Dendritic cell treated with granulocyte-macrophage colony-stimulating factor and Interleukin-4, amounts not matched to agents 40 ng/mL and 50 ng/mL, for 4 days (primary cell): ENCODE data around the gene MPI.
"Not testable (repeated sequence)": the region's sequence is repeated elsewhere in the genome, so short reads cannot be mapped to it uniquely, and the experiment has no call there.

ENCODE experiments used
- H3K27ac Mint-ChIP-seq: one replicate; pipeline ENCODE4 v1.8.0; 2022; ENCODE audit warnings: mild to moderate bottlenecking, mixed read lengths
- H3K27me3 Mint-ChIP-seq: one replicate; pipeline ENCODE4 v1.8.0; 2022; ENCODE audit warnings: mild to moderate bottlenecking, mixed read lengths
- H3K36me3 Mint-ChIP-seq: one replicate; pipeline ENCODE4 v1.8.0; 2022; ENCODE audit warnings: low read depth, mixed read lengths
- H3K4me1 Mint-ChIP-seq: one replicate; pipeline ENCODE4 v1.8.0; 2022; ENCODE audit warnings: low read depth, mixed read lengths
- H3K4me3 Mint-ChIP-seq: one replicate; pipeline ENCODE4 v1.8.0; 2022; ENCODE audit warnings: mild to moderate bottlenecking, moderate library complexity, mixed read lengths
- H3K9me3 Mint-ChIP-seq: one replicate; pipeline ENCODE4 v1.8.0; 2022; ENCODE audit warnings: mixed read lengths
- intact Hi-C: fragments of 100-400 bp; cut with micrococcal nuclease; formaldehyde crosslinking; loops from one replicate; pipeline ENCODE4 v1.15.0; 2022

Gene MPI

DNA sequence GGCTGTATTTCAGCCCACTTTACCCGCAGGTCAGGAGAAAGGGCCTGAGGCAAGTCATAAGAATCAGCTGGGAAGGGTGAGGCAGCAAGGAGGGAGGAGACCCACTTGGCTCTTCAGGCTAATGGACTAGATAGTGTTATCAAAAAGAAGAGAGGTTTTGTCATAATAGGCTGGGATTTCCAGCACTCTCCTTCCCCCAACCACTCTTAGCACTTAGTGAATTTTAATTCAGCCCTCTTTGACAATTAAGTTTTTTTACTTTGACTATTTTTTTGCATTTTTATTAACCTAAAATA lies 771 bp downstream of the MPI start:
- Mint-ChIP-seq H3K4me3 (peak overlapping the region; percentile 83), H3K27me3 (no peaks in the 10 kb centered on the region), H3K4me1 (peaks cover 61% of the 10 kb centered on the region), H3K27ac (peak overlapping the region; percentile 78), H3K36me3 (peaks cover 44% of the 10 kb centered on the region), H3K9me3 (no peaks in the 10 kb centered on the region)
- intact Hi-C loops, result loop anchor here (2.0 kb wide), 1 partner anchor 18 kb away; the partner anchor contains the start of gene SCAMP2

DNA sequence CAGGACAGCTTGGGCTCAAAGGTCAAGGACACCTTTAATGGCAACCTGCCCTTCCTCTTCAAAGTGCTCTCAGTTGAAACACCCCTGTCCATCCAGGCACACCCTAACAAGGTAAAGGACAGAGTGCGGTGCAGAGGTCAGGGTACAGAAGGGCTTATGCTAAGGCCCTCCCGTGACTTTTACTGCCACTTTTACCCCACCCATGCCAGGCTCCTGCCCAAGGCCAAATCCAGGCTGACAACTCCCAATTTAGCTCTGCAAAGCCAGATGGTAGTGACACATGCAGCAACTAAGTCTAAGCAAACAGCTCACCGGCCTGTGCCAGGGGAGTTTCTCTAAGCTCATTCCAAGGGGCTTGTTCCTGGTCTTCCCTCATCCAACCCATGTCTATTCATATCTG lies 1.6 kb downstream of the MPI start:
- H3K27me3 Mint-ChIP-seq, result no peaks in the 10 kb centered on the region
- peaks cover 52% of the 10 kb centered on the region for H3K4me1 Mint-ChIP-seq
- H3K9me3 Mint-ChIP-seq, result no peaks in the 10 kb centered on the region
- H3K27ac Mint-ChIP-seq, result no peak overlapping the region
- no peak overlapping the region for H3K4me3 Mint-ChIP-seq
- intact Hi-C loops, result loop anchor here (2.0 kb wide), 1 partner anchor 19 kb away; the partner anchor contains the start of gene SCAMP2
- peaks cover 50% of the 10 kb centered on the region for H3K36me3 Mint-ChIP-seq

DNA sequence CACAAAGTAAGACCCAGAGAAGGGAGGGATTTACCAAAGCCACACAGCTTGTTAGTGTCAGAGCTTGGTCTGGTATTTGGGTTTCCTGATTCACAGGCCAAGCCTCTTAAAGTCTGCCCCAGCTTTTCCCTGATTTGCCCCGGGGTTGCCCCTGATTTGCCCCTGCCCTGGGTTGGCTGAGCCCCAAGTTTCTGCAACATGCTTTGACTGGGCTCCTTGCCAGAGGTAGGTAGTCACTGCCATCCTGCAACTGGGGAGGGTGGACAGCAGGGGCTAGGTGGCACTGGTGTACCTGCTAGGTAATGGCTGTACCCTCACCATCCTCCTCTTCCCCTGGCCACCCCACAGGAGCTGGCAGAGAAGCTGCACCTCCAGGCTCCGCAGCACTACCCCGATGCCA lies 2.5 kb downstream of the MPI start:
- Mint-ChIP-seq H3K27ac (no peak overlapping the region), H3K36me3 (peaks cover 58% of the 10 kb centered on the region), H3K4me1 (peaks cover 46% of the 10 kb centered on the region), H3K4me3 (no peak overlapping the region), H3K27me3 (no peaks in the 10 kb centered on the region), H3K9me3 (no peaks in the 10 kb centered on the region)
- intact Hi-C loops, result no loop called here

DNA sequence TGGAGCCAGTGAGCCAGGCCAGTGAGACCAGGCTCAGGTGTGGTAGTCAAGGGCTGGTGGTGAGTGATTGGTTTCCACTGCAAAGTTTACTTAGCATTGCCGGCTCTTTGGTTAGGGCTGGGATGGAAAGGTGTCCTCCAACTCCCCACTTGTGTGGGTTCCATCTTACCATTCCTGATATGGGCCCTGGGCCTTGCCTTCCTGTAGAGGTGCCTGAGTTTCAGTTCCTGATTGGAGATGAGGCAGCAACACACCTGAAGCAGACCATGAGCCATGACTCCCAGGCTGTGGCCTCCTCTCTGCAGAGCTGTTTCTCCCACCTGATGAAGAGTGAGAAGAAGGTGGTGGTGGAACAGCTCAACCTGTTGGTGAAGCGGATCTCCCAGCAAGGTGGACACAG lies 3.1 kb downstream of the MPI start:
- H3K9me3 Mint-ChIP-seq, result no peaks in the 10 kb centered on the region

DNA sequence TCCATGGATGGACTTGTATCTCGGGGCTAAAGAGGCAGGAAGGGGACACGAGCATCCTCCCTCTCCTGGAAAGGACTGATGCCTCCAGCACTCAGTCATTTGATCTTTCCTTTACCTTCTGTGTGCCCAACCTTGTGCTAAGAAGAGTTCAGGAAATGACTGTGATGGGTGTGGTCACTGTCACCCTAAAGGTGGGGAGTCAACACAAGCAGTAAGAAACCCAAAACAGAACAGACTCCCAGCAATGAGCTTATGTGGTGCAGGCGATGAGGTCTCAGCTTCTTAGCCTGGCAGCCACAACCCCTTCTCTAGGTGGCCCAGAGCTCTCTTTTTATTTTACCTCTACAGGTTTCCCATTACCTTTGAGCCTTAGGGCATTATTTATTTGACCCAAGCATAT lies 3.8 kb downstream of the MPI start:
- Mint-ChIP-seq H3K4me3 (no peak overlapping the region), H3K27me3 (no peaks in the 10 kb centered on the region), H3K9me3 (no peaks in the 10 kb centered on the region), H3K36me3 (peaks cover 71% of the 10 kb centered on the region), H3K27ac (peak overlapping the region; percentile 42), H3K4me1 (peaks cover 40% of the 10 kb centered on the region)
- intact Hi-C loops, result no loop called here

More for the DNA sequence above, 3.1 kb downstream of the MPI start:
- no peak overlapping the region for H3K4me3 Mint-ChIP-seq
- peaks cover 64% of the 10 kb centered on the region for H3K36me3 Mint-ChIP-seq
- no peak overlapping the region for H3K27ac Mint-ChIP-seq
- intact Hi-C loops, result no loop called here
- H3K4me1 Mint-ChIP-seq, result peaks cover 43% of the 10 kb centered on the region
- no peaks in the 10 kb centered on the region for H3K27me3 Mint-ChIP-seq

DNA sequence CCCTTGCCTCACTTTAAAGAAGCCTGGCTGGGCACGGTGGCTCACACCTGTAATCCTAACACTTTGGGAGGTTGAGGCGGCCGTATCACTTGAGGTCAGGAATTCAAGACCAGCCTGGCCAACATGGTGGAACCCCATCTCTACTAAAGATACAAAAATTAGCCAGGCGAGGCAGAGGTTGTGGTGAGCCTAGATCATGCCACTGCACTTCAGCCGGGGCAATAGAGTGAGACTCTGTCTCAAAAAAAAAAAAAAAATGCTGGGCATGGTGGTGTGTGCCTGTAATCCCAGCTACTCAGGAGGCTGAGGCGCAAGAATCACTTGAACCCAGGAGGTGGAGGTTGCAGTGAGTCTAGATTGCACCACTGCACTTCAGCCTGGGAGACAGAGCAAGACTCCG lies 4.5 kb downstream of the MPI start:
- Mint-ChIP-seq H3K4me1 (peaks cover 33% of the 10 kb centered on the region), H3K36me3 (peaks cover 79% of the 10 kb centered on the region)
- H3K9me3 Mint-ChIP-seq, H3K27ac Mint-ChIP-seq, H3K27me3 Mint-ChIP-seq, intact Hi-C loops, H3K4me3 Mint-ChIP-seq: not testable (repeated sequence)

DNA sequence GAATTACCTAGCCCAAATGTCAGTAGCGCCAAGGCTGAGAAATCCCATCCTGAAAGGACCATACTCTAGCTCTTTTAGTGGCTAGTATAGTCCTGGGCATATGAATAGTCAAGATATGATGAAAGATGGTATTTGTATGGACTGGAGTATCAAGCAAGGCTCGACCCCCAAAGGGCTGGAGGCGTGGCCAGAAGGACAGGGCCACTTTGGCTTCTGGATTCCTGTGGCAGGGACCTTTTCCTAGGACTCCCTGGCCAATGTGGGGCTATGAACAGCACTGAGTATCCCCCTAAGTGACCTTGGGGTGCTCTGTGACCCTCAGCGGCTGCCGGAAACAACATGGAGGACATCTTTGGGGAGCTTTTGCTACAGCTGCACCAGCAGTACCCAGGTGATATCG lies 6.0 kb downstream of the MPI start:
- Mint-ChIP-seq H3K4me3 (no peak overlapping the region), H3K27me3 (no peaks in the 10 kb centered on the region), H3K27ac (no peak overlapping the region), H3K4me1 (peaks cover 24% of the 10 kb centered on the region), H3K9me3 (no peaks in the 10 kb centered on the region), H3K36me3 (peaks cover 86% of the 10 kb centered on the region)
- intact Hi-C loops, result no loop called here

DNA sequence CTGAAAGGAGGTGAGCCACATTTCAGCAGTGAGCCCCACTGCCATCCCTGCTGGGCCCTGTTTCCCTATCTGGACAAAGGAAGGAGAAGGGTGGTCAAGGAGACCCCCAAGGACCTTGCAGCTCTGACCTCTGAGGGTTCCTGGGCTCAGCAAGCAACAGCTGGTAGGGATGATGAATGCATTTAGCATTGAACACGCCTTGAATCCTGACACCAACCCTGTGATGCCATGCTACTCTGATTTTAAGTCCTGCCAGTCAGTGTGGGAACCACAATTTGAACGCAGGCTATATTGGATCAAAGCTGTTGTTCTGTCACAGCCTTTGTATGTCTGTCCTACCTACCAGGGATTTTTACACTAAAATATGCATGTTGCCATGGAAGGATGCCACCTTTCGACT lies 6.5 kb downstream of the MPI start:
- Mint-ChIP-seq H3K27ac (no peak overlapping the region), H3K36me3 (peaks cover 87% of the 10 kb centered on the region), H3K4me3 (no peak overlapping the region), H3K27me3 (no peaks in the 10 kb centered on the region), H3K9me3 (no peaks in the 10 kb centered on the region), H3K4me1 (peaks cover 20% of the 10 kb centered on the region)
- intact Hi-C loops, result no loop called here

DNA sequence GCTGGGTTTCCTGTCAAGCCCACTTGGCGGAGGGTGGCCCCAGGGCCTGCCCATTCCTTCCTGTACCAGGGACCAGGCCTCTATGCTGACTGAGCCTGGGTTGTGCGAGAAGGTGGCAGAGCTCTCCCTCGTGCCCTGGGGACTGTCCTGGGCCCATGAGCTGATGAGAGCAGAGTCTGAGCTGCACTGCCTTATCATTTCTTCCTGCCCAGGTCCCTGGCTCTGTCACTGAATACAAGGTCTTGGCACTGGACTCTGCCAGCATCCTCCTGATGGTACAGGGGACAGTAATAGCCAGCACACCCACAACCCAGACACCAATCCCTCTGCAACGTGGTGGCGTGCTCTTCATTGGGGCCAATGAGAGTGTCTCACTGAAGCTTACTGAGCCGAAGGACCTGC lies 7.5 kb downstream of the MPI start:
- Mint-ChIP-seq H3K27ac (no peak overlapping the region), H3K36me3 (peaks cover 82% of the 10 kb centered on the region), H3K9me3 (no peaks in the 10 kb centered on the region), H3K4me1 (peaks cover 23% of the 10 kb centered on the region), H3K4me3 (no peak overlapping the region), H3K27me3 (no peaks in the 10 kb centered on the region)
- intact Hi-C loops, result no loop called here

DNA sequence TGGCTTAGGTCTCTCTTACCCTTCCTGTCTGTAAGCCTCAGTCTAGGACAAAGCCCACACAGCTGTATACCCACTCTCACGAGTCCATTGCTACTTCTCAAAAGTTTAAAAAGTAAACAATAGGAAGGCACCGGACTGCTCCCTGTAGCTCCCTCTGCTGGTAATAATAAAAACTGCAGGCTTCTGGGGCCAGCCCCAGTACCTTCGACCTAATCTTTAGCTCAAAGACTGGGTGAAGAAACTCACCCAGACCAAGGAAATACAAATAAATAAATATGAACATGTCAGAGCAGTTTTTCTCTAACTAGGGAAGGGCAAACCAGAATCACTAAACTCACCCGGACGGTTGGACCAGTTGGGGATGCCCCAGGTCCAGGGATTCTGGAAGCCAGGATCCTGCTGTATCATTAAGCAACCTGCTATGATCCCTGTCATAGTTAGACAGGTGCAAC lies 11.8 kb downstream of the MPI start:
- no peaks in the 10 kb centered on the region for H3K27me3 Mint-ChIP-seq
- H3K4me1 Mint-ChIP-seq, result peaks cover 49% of the 10 kb centered on the region
- intact Hi-C loops, result loop anchor here (2.0 to 5.0 kb wide), 3 partner anchors 35 to 59 kb away; partner anchors contain the start of genes COX5A and ULK3
- H3K27ac Mint-ChIP-seq, result no peak overlapping the region
- H3K9me3 Mint-ChIP-seq, result no peaks in the 10 kb centered on the region
- H3K36me3 Mint-ChIP-seq, result peaks cover 80% of the 10 kb centered on the region
- H3K4me3 Mint-ChIP-seq, result no peak overlapping the region

DNA sequence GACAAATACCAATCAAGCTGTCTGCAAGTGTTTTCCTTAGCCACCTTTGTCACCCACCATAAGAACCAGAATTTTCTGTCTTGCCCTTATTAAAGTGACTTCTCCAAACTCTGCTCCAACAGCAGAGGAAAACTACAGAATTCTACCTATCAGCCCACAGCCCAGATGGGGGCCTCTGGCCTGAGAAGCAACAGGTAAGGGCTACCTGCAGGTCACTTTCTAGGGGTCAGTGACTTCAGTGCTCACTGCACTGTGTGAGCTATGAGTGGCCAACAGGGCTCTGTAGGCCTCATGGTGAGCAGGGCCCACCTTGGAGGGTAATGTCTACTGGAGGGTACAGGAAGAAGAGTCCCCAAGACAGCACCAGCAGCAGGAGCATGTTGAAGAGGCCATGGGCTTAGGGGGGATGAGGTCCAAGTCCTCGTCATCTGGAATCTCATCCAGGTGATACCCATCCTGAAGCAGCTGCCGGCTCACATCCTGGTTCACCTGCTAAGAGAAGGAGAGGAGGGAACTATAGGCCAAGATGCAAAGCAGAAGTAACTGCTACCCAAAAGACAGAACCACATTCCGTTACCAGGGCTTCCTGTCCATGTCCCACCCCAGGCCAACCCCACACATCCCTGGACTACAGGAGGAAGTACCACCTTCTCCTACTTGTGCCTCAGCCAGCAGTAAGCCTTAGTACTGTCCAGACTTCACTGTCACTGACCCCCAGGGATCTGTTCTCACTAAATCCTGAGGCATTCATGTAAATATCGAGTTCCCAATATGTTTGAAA lies 12.6 kb downstream of the MPI start:
- intact Hi-C loops, result loop anchor here (2.0 to 5.0 kb wide), 2 partner anchors 35 to 36 kb away; partner anchors contain the start of gene COX5A
- Mint-ChIP-seq H3K9me3 (no peaks in the 10 kb centered on the region), H3K36me3 (peaks cover 77% of the 10 kb centered on the region), H3K4me3 (no peak overlapping the region), H3K27ac (peak overlapping the region; percentile 45), H3K4me1 (peaks cover 56% of the 10 kb centered on the region), H3K27me3 (no peaks in the 10 kb centered on the region)

DNA sequence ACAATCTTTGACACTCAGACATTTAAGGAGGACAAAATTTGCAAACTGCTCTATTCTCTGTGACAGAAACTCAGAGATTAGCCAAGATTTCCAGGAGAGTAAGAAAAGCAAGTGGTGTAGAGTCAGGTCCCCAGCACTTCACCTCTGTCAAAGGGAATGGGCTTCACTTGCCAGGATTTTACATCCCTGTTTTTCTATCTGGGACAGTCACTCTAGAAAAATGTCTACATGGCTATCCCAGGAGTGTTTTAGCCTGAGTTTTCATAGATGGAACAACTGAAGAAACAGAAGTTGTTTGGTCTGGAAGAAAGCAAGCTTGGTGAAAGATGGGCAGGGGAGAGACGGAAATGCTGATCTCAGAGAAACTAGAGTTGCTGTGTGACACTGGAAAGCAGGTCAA lies 13.8 kb downstream of the MPI start:
- Mint-ChIP-seq H3K4me1 (peaks cover 59% of the 10 kb centered on the region), H3K27me3 (no peaks in the 10 kb centered on the region), H3K36me3 (peaks cover 65% of the 10 kb centered on the region)

DNA sequence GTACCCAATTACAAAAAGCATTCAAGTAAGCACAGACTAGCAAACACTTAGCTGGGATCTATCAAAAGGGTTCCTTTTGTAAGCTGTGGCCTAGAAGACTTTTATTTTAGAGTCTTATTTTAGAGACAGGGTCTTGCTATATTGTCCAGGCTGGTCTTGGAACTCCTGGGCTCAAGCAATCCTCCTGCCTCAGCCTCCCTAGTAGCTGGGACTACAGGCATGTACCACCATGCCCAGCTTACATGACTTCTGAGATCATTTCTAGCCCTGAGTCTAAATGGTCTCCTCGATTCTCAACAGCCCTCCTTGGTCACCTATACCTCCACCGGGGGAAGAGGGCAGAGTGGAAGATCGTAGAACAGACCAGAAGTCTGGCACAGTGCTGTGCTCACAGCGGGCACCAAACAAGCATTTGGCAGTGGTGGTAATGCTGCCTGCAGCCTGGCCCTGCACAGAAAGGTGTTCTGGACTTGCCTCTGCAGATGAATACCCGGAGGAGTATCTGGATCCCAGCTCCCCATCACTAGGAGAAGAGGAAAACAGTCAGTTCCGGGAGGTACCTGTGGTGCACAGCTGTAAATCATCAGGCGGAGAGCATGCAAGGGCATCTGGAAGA lies 14.5 kb downstream of the MPI start:
- H3K27me3 Mint-ChIP-seq, result no peaks in the 10 kb centered on the region
- peaks cover 59% of the 10 kb centered on the region for H3K4me1 Mint-ChIP-seq
- peaks cover 59% of the 10 kb centered on the region for H3K36me3 Mint-ChIP-seq
- intact Hi-C loops, result loop anchor here (5.0 kb wide), 1 partner anchor 33 kb away; the partner anchor contains the start of gene COX5A
- H3K9me3 Mint-ChIP-seq, result no peaks in the 10 kb centered on the region
- no peak overlapping the region for H3K4me3 Mint-ChIP-seq
- no peak overlapping the region for H3K27ac Mint-ChIP-seq

More for the DNA sequence above, 13.8 kb downstream of the MPI start:
- H3K9me3 Mint-ChIP-seq, result no peaks in the 10 kb centered on the region
- intact Hi-C loops, result loop anchor here (2.0 to 5.0 kb wide), 2 partner anchors 34 to 37 kb away; partner anchors contain the start of gene COX5A
- H3K4me3 Mint-ChIP-seq, result no peak overlapping the region
- H3K27ac Mint-ChIP-seq, result no peak overlapping the region

DNA sequence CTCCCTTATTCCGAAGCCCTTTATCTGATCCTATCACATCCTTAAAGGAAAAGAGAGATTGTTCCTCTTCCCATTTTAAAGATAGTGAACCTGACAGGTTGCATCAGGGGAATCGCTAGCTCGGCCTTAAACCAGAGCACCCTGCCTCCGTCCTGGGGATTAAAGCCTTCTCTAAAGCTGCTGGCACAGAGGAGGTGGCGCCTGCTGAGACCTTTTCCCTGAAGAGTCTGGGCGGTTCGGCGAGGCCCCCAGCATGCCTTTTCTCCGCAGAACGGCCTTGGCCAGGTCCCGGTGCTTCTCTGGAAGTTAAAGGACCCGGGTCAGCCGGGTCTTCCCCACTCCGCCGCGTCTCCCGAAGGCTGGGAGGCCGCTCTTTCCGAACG lies 16.2 kb downstream of the MPI start:
- Mint-ChIP-seq H3K9me3 (no peaks in the 10 kb centered on the region), H3K36me3 (peaks cover 52% of the 10 kb centered on the region), H3K27ac (peak overlapping the region; percentile 87), H3K4me3 (peak overlapping the region; percentile 91), H3K27me3 (no peaks in the 10 kb centered on the region), H3K4me1 (peaks cover 53% of the 10 kb centered on the region)
- intact Hi-C loops, result loop anchor here (1.0 kb wide), 1 partner anchor 63 kb away; the partner anchor contains the start of gene ULK3
